DMS79 treated with DMSO at 0.1 percent for 48 hours (cell line): ENCODE results near the gene B4GALT7.
"Not testable (repeated sequence)": the region's sequence is repeated elsewhere in the genome, so short reads cannot be mapped to it uniquely, and the experiment has no call there.

Experiments
- DNase-seq: peaks from one replicate; lab custom pipeline; 2025; lab: John Stamatoyannopoulos, UW

B4GALT7 gene

DNA sequence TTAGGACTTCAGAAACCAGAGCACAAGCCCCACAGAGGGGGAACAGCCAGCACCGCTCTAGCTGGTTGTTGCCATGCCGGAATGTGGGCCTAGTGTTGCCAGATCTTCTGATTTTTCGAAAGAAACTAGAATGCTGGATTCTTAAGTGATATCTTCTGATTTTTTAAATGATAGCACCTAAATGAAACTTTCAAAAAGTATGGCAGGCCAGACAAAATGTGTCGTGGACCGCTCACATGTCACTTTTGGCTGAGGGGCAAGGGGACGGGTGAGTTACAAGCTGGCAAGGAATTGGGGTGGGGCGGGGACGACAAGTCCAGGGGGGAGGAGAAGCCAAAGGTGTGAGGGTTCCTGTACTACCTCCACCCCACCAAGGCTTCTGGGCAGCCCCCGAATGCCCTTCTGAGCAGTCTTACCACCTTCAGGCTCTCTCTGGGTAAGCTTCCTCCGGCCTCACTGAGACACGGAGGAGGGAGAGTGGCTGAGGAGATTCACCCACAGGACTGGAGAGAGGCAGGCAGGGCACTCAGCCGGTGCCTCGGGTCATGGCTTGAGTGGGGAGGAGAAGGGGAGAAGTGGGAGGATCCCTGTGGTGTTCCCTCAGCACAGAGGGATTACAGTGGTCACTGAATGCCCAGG lies 10.3 kb downstream of the B4GALT7 start:
- no peak for DNase-seq

DNA sequence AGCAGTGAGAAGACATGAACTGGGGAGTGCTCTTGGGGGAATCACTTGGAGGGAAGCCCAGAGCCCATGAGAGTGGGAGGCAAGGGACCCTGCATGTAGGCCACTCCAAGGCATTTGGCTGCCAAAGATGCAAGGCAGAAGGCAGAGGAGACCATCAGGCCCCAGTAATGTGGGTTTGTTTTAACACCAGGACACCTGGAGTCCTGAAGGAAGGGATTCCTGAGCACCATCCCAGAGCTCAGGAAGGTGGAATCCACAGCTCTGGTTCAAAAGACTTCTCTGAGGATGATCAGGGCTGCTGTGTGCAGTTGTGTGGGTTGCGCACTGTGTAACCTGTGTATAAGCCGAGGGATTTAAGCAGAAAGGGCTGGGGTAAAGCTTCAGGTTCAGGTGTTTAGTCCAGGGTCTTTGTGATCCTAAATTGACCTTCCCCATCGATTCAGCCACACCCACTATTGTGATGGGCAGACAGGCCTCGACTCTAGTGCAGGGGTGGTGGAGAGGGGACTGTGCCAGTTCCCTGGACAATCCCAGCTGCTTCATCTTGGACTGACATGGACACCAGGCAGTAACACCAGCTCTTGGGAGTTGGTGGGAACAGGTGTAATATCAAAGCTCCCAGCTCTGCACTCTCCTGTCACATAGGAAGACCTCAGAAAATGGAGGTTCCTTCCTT lies 11.0 kb downstream of the B4GALT7 start:
- DNase-seq = no peak

DNA sequence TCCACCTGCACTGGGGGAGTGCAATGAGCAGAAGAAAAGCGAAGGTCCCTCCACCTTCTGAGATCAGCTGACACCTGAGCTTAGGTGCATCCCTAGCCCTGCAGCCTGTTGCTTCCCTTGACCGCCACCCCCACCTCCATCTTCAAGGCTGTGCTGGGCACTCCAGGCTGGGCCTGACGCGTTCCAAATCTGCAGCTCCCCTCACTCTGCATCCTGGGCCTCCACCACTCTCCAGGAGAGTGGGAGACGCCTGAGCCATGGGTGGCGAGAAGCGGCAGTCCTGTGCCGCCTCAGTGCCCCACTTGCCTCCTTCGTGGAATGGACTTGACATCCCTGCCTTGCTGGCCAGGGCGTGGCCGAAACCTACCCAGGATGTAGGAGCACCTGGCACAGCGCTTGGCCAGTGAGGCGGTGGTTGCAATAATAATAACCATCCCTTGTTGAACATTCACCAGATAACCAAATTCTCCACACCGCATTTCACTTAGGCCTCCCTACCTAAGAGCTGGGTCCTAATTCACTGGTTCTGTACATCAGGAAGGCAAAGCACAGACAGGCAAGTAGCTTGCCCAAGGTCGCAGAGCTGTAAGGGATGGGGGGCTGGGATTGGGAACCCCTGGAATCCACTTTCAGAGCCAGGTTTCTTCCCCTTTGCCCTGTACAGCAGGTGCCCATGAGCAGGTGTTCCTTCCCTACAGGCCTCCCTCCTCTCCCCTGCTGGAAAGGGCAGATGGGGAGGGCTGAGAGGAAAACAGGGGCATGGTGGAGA lies 11.7 kb downstream of the B4GALT7 start:
- DNase-seq = no peak

DNA sequence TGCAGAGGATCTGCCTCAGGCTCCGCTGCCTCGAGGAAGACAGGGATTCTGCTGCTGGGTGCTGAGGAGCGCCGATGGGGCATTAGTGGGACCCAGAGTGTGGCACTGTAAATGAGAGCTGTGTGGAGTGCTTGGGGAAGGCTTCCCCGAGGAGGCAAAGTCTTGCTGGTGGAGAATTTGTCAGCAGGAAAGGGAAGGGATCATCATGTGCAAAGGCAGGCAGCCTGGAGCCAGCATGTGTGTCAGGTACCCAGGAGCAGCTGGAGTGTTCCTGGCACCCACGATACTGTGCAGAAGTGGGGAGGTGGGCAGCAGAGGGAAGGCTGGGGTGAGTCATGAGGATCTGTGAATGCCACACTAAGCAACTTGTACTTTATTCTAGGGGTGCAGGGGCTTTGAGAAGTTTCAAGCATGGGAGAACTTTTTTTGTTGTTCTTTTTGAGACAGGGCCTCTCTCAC lies 12.3 kb downstream of the B4GALT7 start:
- DNase-seq = no peak

DNA sequence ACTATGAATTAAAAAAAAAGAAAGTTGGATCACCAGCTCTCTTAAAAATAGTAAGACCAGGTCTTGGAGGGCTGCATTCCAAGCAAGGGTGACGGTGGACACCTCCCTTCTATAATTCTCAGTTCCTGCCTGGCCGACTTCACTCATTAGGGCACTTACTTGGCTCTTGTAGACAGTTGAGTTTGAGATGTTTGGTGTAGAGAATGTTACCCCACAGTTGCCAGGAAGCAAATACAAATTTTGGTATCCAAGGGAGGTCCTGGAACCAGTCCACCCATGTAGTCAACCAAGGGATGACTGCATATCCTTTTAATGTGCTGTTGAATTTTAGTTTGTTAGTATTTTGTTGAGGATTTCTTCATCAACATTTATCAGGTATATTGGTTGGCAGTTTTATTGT lies 20.6 kb downstream of the B4GALT7 start:
- DNase-seq = no peak

DNA sequence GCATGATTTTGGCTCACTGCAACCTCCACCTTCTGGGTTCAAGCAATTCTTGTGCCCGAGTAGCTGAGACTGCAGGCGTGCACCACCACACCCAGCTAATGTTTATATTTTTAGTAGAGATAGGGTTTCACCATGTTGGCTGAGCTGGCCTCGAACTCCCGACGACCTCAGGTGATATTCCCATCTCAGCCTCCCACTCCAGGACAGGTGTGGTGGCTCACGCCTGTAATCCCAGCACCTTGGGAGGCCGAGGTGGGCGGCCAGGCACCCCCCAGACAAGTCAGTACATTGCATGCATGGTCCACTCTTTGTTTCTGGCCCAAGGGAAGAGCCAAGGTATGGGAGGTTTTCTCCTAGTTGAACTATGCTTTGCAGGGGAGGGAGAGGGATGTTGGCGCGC lies 24.2 kb downstream of the B4GALT7 start:
- not testable (repeated sequence) for DNase-seq

GRCh38 chr5:177630186-177630585 lies 30.3 kb downstream of the B4GALT7 start:
- not testable (repeated sequence) for DNase-seq

DNA sequence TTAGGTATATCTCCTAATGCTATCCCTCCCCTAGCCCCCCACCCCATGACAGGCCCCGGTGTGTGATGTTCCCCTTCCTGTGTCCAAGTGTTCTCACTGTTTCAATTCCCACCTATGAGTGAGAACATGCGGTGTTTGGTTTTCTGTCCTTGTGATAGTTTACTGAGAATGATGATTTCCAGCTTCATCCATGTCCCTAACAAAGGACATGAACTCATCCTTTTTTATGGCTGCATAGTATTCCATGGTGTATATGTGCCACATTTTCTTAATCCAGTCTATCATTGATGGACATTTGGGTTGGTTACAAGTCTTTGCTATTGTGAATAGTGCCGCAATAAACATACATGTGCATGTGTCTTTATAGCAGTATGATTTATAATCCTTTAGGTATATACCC lies 35.0 kb downstream of the B4GALT7 start:
- DNase-seq = not testable (repeated sequence)

DNA sequence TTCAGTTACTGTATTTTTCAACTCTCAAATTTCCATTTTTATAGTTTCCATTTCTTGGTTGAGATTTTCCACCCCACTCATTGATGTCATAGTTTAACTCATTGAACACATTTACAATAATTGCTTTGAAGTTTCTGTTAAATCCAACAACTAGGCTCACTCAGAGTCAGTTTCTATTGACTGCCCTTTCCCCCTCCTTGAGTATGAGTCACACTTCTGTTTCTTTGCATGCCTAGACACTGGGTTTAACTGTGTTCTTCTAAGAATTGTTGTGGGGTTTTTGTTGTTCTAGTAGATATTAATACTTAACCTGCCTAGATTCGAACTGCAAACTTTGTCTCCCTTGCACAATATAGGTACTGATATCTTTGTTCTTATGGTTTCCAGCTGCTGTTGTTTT lies 45.5 kb downstream of the B4GALT7 start:
- not testable (repeated sequence) for DNase-seq

DNA sequence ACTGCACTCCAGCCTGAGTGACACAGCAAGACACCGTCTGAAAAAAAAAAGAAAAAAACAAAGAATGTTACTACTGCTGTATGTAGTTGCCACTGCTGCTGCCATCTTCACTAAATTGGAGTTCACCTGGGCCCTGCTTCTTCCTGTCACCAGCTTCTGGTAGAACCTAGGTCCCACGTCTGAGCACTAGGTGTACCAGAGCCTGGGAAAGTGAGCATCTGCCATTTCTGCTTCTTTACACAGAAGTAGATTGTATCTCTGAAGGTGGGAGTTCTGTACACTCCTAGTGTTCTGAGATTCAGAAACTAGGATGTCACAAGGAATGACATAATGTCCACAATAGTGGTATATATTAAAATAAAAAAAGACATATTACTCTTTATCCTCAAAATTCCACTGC lies 51.3 kb downstream of the B4GALT7 start:
- not testable (repeated sequence) for DNase-seq

- DNase-seq = not testable (repeated sequence)
Measured at GRCh38 chr5:177657846-177658245, 57.9 kb downstream of the B4GALT7 start.

DNA sequence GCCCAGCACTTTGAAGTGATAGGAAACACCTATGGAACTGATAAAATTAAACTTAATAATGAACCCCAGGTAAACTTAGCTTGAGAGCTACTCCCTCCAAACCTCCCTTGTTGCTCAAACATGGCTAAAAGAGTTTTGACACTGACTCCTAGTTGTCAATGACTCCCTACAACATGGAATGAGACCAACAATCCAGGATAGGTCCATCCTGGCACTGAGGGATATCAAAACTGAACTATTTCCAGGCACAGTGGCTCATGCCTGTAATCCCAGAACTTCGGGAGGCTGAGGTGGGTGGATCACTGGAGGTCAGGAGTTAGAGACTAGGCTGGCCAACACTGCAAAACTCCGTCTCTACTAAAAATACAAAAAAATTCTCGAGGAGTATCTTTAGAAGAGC lies 58.6 kb downstream of the B4GALT7 start:
- DNase-seq = not testable (repeated sequence)
